OCI-M1 (cell line): ENCODE data around the gene DHPS.
A peak's percentile ranks its signal among the peaks of the same experiment; 100 is the strongest.
"Not testable (repeated sequence)": the region's sequence is repeated elsewhere in the genome, so short reads cannot be mapped to it uniquely, and the experiment has no call there.

Experiments
- DNase-seq: peaks from one replicate; lab custom pipeline; 2025; lab: John Stamatoyannopoulos, UW

The DHPS gene

GRCh38 chr19:12681074-12681987 lies at the start of gene DHPS:
Gene DHPS, minus strand, starts transcription at chr19:12681880. Its CDS starts 114 bp downstream, at chr19:12681766.
- DNase-seq, result peak; percentile 96

GRCh38 chr19:12731337-12731736 lies 49.7 kb upstream of the DHPS start:
- no peak for DNase-seq

- no peak for DNase-seq
These were observed 48.4 kb upstream of the DHPS start for GRCh38 chr19:12730064-12730463.

- no peak for DNase-seq
These were observed 46.2 kb upstream of the DHPS start for GRCh38 chr19:12727745-12728433.

GRCh38 chr19:12726988-12727316 lies 45.3 kb upstream of the DHPS start:
- no peak for DNase-seq

- peak; percentile 31 for DNase-seq
These were observed 43.9 kb upstream of the DHPS start for GRCh38 chr19:12725612-12726011.

GRCh38 chr19:12723641-12724426 lies 42.2 kb upstream of the DHPS start, which contains the start of gene TNPO2:
Gene TNPO2, minus strand, starts transcription at chr19:12723932. Its CDS starts 2,955 bp downstream, at chr19:12720977.
- DNase-seq, result peak; percentile 70

- no peak for DNase-seq
These were observed 41.6 kb upstream of the DHPS start for GRCh38 chr19:12723381-12723640.

- peak; percentile 96 for DNase-seq
These were observed 41.1 kb upstream of the DHPS start for GRCh38 chr19:12722566-12723380.

GRCh38 chr19:12721656-12722565 lies 40.2 kb upstream of the DHPS start:
- peak; percentile 44 for DNase-seq

- DNase-seq, result no peak
These were observed 39.4 kb upstream of the DHPS start for GRCh38 chr19:12720851-12721655.

GRCh38 chr19:12720296-12720695 lies 38.6 kb upstream of the DHPS start:
- no peak for DNase-seq

- DNase-seq, result no peak
These were observed 34.2 kb upstream of the DHPS start for GRCh38 chr19:12715929-12716328.

- DNase-seq, result no peak
These were observed 33.4 kb upstream of the DHPS start for GRCh38 chr19:12715102-12715501.

GRCh38 chr19:12713304-12713703 lies 31.6 kb upstream of the DHPS start:
- not testable (repeated sequence) for DNase-seq

- not testable (repeated sequence) for DNase-seq
These were observed 30.4 kb upstream of the DHPS start for GRCh38 chr19:12712077-12712476.

GRCh38 chr19:12711187-12711586 lies 29.5 kb upstream of the DHPS start:
- no peak for DNase-seq

GRCh38 chr19:12708641-12709040 lies 27.0 kb upstream of the DHPS start:
- no peak for DNase-seq

GRCh38 chr19:12706332-12706718 lies 24.6 kb upstream of the DHPS start:
- DNase-seq, result no peak
